KG1 (cell line): Measurements from ENCODE around the gene DMAC2.
A peak's percentile ranks its signal among the peaks of the same experiment; 100 is the strongest.
"Not testable (repeated sequence)": the region's sequence is repeated elsewhere in the genome, so short reads cannot be mapped to it uniquely, and the experiment has no call there.

Source experiments
- DNase-seq: peaks from one replicate; lab custom pipeline; 2025; lab: John Stamatoyannopoulos, UW

The DMAC2 gene

GRCh38 chr19:41422456-41422855, 17.3 kb downstream of the DMAC2 start:
- DNase-seq = no peak

GRCh38 chr19:41421973-41422372, 17.7 kb downstream of the DMAC2 start:
- DNase-seq = no peak

DNA sequence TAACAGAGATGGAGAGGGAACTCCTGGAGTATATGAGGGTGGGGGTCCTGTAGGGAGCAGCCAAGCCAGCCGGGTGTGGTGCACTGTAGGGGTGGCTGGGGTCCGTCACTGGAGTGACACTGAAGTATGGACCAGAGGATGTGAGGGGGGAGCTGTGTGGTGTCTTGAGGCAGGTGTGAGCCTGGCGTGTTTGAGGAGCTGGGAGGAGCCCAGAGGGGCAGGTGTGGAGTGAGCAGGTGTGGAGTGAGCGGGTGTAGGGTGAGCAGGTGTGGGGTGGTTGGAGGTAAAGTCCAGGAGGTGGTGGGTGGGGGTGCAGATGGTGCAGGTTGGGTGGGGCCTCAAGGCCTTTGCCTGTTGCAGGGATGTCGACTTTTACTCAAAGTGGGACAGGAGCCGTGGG, 18.4 kb downstream of the DMAC2 start:
- no peak for DNase-seq

GRCh38 chr19:41420101-41420880, 19.4 kb downstream of the DMAC2 start:
- peak; percentile 27 for DNase-seq

DNA sequence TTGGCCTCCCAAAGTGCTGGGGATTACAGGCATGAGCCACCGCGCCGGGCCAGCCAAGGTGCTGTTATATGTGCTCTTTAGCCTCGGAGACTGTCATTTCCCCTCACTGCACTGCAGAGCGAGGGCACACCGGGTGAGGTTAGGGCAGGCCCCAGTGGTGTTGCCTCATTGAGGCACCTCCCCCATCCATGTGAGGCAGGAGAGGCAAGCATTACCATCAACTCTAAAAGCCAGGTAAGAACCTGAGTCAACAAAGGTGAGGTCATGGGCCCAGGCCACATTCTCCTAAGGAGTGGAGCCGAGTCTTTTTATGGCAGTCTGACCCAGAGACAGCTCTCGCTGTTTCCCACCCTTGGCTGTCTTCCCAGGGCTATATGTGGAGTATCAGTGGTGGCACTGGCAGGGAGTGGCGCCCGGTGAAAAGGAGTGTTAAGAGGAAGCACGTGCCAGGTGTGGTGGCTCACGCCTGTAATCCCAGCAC, 23.5 kb downstream of the DMAC2 start:
- DNase-seq = no peak

DNA sequence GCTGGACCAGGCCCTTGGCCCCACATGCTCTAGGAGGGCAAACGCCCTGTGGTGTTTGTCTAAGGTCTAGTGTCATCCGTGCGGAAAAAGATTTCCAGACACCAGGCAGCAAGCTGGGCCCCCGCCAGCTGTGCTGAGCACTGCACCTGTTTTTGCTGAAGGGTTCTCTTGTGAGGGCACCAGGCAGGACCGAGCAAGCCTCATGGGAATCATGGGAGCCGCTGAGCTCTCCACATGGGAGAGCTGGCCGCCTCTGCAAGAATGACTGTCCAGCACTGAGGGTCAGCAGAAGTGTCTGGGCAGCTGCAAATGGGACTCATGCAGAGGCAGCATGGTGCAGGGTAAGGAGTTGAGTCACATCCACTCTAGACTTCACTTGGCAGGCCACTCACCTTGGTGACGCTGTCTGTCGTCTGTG, 24.5 kb downstream of the DMAC2 start:
- DNase-seq = no peak

GRCh38 chr19:41414461-41414860, 25.3 kb downstream of the DMAC2 start:
- no peak for DNase-seq

- no peak for DNase-seq
These were observed 25.8 kb downstream of the DMAC2 start for GRCh38 chr19:41413947-41414346.

GRCh38 chr19:41412953-41413352, 26.8 kb downstream of the DMAC2 start:
- no peak for DNase-seq

GRCh38 chr19:41411968-41412265, 27.8 kb downstream of the DMAC2 start:
- DNase-seq = no peak

- no peak for DNase-seq
These were observed 28.4 kb downstream of the DMAC2 start for GRCh38 chr19:41411100-41411967.

GRCh38 chr19:41410336-41411054, 29.2 kb downstream of the DMAC2 start:
- DNase-seq = no peak

GRCh38 chr19:41409288-41409687, 30.4 kb downstream of the DMAC2 start:
- DNase-seq = no peak

GRCh38 chr19:41408846-41409245, 30.9 kb downstream of the DMAC2 start:
- DNase-seq = not testable (repeated sequence)

DNA sequence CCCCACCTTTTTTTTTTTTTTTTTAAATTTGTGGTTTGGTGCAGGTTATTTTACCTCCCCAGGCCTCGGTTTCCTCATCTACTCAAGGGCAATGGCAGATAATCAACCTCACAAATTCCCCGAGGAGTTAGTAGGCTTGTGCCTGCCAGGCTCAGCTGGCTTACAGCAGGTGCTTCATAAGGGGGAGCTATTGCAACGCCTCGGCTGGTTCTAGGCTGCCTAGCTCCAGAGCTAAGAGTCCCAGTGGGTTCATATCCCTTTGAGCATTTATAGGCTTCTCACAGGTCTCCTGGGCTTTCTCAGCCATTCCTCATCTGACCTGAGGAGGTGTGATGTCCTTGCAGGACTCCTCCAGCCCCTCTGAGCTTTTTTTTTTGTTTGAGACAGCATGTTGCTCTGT, 31.5 kb downstream of the DMAC2 start:
- no peak for DNase-seq

DNA sequence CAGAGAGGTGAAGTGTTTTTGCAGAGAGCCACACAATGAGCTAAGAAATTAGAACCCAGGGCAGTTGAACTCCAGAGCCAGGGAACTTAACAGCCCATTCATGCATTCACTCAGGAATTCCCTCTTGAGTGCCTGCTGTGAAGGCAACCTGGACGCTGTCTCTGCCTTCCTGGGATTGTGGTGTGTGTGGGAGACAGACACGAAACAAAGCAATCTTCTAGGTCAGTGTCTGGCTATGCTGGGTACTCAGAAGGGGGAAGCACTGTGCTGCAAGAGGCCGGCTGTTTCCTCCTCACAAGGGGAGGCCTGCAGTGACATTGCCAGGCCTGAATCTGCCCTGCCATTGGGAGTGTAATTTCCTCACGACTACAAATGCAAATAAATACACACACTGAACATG, 32.4 kb downstream of the DMAC2 start:
- no peak for DNase-seq

GRCh38 chr19:41405776-41406175, 33.9 kb downstream of the DMAC2 start:
- DNase-seq = no peak

DNA sequence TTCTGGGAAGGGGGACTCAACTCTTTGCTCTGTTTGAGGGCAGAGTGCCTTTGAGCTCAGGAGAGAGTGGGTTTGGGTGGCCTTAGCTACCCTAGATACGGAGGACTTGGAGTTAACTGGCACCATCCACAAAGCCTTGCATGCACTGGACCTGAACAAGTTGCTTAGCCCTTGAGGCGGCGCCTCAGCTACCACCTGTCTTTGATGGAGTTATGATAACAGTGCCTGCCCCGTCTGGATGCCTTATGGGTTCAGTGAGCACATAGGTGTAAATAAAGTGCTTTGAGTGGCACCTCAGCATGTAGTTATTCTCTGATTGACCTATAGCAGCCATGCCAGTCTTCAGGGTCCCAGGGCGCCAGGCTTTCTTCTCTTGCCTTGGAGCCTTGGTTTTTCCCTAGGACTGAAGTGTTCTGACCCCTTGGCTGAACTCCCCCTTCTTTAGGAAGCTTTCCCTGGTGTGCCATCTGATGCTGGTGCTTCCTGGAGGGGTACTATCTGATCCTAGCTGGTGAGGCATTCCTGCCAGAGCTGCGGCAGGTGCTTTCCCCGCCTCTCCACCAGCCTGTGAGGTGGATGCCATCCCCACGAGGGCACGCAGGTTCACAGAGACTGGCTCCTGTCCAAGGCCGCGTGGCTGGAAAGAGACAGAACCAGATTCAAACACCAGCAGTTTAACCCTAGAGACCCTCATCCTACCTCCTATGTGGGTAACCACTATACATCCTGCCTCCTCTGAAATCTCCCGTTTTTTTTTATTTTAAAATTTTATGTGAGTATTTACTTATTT, 36.3 kb downstream of the DMAC2 start:
- DNase-seq = no peak

DNA sequence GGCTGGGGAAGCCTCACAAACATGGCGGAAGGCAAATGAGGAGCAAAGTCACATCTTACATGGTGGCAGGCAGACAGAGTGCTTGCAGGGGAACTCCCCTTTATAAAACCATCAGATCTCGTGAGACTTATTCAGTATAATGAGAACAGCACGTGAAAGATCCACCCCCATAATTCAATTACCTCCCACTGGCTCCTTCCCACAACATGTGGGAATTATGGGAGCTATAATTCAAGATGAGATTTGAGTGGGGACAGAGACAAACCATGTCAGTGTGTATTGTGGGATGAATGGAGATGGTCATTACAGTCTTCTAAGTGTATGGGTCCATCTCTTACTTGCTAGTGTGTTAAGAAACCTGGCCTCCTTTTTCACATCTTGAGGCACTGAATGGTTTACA, 37.7 kb downstream of the DMAC2 start:
- DNase-seq = no peak

DNA sequence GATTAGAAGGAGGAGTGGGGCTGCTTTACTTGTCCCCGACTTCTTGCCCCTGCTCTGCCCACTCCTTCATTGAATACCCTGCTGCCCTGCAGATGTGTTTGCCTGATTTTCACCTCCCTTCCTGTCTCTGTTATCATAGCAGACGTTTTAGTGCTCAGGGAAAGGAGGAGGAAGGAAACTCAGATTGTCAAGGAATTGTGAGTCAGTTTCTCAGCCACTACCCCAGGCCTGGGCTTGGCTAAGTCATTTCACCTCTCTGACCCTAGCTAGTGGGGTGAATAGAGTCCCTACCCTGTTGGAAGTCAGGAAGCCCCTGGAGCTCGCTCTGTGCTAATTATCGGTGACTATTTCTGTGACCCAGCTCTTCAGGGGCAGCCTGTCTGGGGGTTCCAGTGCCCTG, 38.2 kb downstream of the DMAC2 start:
- no peak for DNase-seq

GRCh38 chr19:41399525-41399924, 40.2 kb downstream of the DMAC2 start:
- DNase-seq = no peak

GRCh38 chr19:41399091-41399490, 40.6 kb downstream of the DMAC2 start:
- no peak for DNase-seq
